WTC11 (cell line): ENCODE results near the gene MMP24. TPM values are rescaled to one million over a fixed set of nuclear protein-coding genes. Genes with fewer than 3 reads are reported as not detected.

Experiments
- ATAC-seq: fragments of 200-7000 bp; cut with Tn5 transposase; 2 replicates; pipeline ENCODE4 v1.10.0; 2021; ENCODE audit warnings: mild to moderate bottlenecking, moderate library complexity
- CTCF ChIA-PET: fragments of 300-600 bp; sonication (Branson Sonifier 250); formaldehyde crosslinking; loops from one replicate; lab custom pipeline; 2021; ENCODE audit warnings: antibody characterized with exemption; lab: Charles Lee
- POLR2A ChIA-PET: fragments of 350-600 bp; sonication (Branson Sonifier 250); formaldehyde crosslinking; loops from one replicate; lab custom pipeline; 2021; ENCODE audit warnings: antibody characterized with exemption; lab: Charles Lee
- DNase-seq: peaks from one replicate; pipeline ENCODE4 v3.0.0; 2021; ENCODE audit warnings: low spot score
- H3K27ac Mint-ChIP-seq: 2 replicates; pipeline ENCODE4 v1.8.0; 2021; ENCODE audit warnings: mixed read lengths
- H3K27me3 Mint-ChIP-seq: 2 replicates; pipeline ENCODE4 v1.8.0; 2021; ENCODE audit warnings: low read depth, mild to moderate bottlenecking, moderate library complexity, mixed read lengths
- H3K36me3 Mint-ChIP-seq: 2 replicates; pipeline ENCODE4 v1.8.0; 2021; ENCODE audit warnings: mixed read lengths
- H3K4me1 Mint-ChIP-seq: 2 replicates; pipeline ENCODE4 v1.8.0; 2022; ENCODE audit warnings: mixed read lengths
- H3K4me3 Mint-ChIP-seq: 2 replicates; pipeline ENCODE4 v1.8.0; 2021; ENCODE audit warnings: mild to moderate bottlenecking, moderate library complexity, mixed read lengths
- H3K9me3 Mint-ChIP-seq: 2 replicates; pipeline ENCODE4 v1.8.0; 2021; ENCODE audit warnings: mixed read lengths
- ATF1 ChIP-seq: sonication (generic); formaldehyde crosslinking; IDR thresholded peaks from 2 replicates; pipeline ENCODE4 v1.8.1; 2023; ENCODE audit warnings: mild to moderate bottlenecking, moderate library complexity, missing genetic modification reagents
- CTCF ChIP-seq: fragments of 200-600 bp; IDR thresholded peaks from 2 replicates; pipeline ENCODE4 v1.8.0; 2022; ENCODE audit warnings: antibody characterized with exemption
- ELF4 ChIP-seq: sonication (generic); formaldehyde crosslinking; IDR thresholded peaks from 2 replicates; pipeline ENCODE4 v1.8.1; 2022; ENCODE audit warnings: low read depth, mild to moderate bottlenecking, moderate library complexity, missing genetic modification reagents
- EMX1 ChIP-seq: fragments of 250-450 bp; sonication (Bioruptor Pico); IDR thresholded peaks from 2 replicates; pipeline ENCODE4 v1.8.0; 2021; ENCODE audit warnings: mild to moderate bottlenecking
- ETV6 ChIP-seq: sonication (generic); formaldehyde crosslinking; IDR thresholded peaks from 2 replicates; pipeline ENCODE4 v1.8.1; 2022; ENCODE audit warnings: mild to moderate bottlenecking, missing genetic modification reagents
- FOXP1 ChIP-seq: sonication (generic); formaldehyde crosslinking; IDR thresholded peaks from 2 replicates; pipeline ENCODE4 v1.8.0; 2022; ENCODE audit warnings: missing genetic modification reagents, mild to moderate bottlenecking, moderate library complexity, borderline replicate concordance
- FOXP4 ChIP-seq: sonication (generic); formaldehyde crosslinking; IDR thresholded peaks from 2 replicates; pipeline ENCODE4 v1.8.0; 2022; ENCODE audit warnings: mild to moderate bottlenecking, missing genetic modification reagents
- GABPB1 ChIP-seq: sonication (generic); formaldehyde crosslinking; IDR thresholded peaks from 2 replicates; pipeline ENCODE4 v1.8.1; 2023; ENCODE audit warnings: mild to moderate bottlenecking, missing genetic modification reagents
- GRHL2 ChIP-seq: fragments of 250-450 bp; sonication (Bioruptor Pico); IDR thresholded peaks from 2 replicates; pipeline ENCODE4 v1.8.0; 2022; ENCODE audit warnings: mild to moderate bottlenecking, moderate library complexity; ENCODE audit not compliant: insufficient replicate concordance, severe bottlenecking
- HMGA2 ChIP-seq: fragments of 250-450 bp; sonication (Bioruptor Pico); IDR thresholded peaks from 2 replicates; pipeline ENCODE4 v1.4.0; 2021; ENCODE audit warnings: mild to moderate bottlenecking, moderate library complexity
- JAZF1 ChIP-seq: fragments of 250-450 bp; sonication (Bioruptor Pico); IDR thresholded peaks from 2 replicates; pipeline ENCODE4 v1.9.0; 2021; ENCODE audit warnings: moderate library complexity, mild to moderate bottlenecking, inconsistent platforms
- NR1H2 ChIP-seq: sonication (generic); formaldehyde crosslinking; IDR thresholded peaks from 2 replicates; pipeline ENCODE4 v1.9.0; 2021; ENCODE audit warnings: mild to moderate bottlenecking, moderate library complexity, missing genetic modification reagents
- SP1 ChIP-seq: sonication (generic); formaldehyde crosslinking; conservative IDR thresholded peaks from 2 replicates; pipeline ENCODE4 v1.8.1; 2022; ENCODE audit warnings: missing genetic modification reagents
- ZBTB43 ChIP-seq: sonication (generic); formaldehyde crosslinking; IDR thresholded peaks from 2 replicates; pipeline ENCODE4 v1.8.1; 2023; ENCODE audit warnings: mild to moderate bottlenecking, missing genetic modification reagents
- ZMAT4 ChIP-seq: fragments of 250-450 bp; sonication (Bioruptor Pico); IDR thresholded peaks from 2 replicates; pipeline ENCODE4 v1.9.0; 2021; ENCODE audit warnings: mild to moderate bottlenecking
- ZNF263 ChIP-seq: sonication (generic); formaldehyde crosslinking; IDR thresholded peaks from 2 replicates; pipeline ENCODE4 v1.8.1; 2022; ENCODE audit warnings: low read depth, mild to moderate bottlenecking, moderate library complexity, missing genetic modification reagents
- ZNF425 ChIP-seq: fragments of 250-450 bp; sonication (Bioruptor Pico); conservative IDR thresholded peaks from 2 replicates; pipeline ENCODE4 v1.9.0; 2021; ENCODE audit warnings: mild to moderate bottlenecking
- ZNF512 ChIP-seq: sonication (generic); formaldehyde crosslinking; IDR thresholded peaks from 2 replicates; pipeline ENCODE4 v1.8.1; 2022; ENCODE audit warnings: missing genetic modification reagents, borderline replicate concordance
- total RNA-seq: library from RNA; stranded (reverse); gene quantifications from 3 replicates; pipeline ENCODE4 v1.2.3, GENCODE V29; 2021

MMP24 gene
- total RNA-seq, 1 experiment from 2014 or later, result 16.8 TPM

- H3K27me3 Mint-ChIP-seq, result no peaks in the 10 kb centered on the region
- no peak overlapping the region for H3K4me3 Mint-ChIP-seq
- TF ChIP-seq ZNF512 (CRISPR knock-in tag), result no peak
- no peak for TF ChIP-seq NR1H2 (CRISPR knock-in tag)
- no peak for TF ChIP-seq ATF1 (CRISPR knock-in tag)
- no peak for TF ChIP-seq ELF4 (CRISPR knock-in tag)
- TF ChIP-seq ETV6 (CRISPR knock-in tag), result no peak
- no peak for TF ChIP-seq ZBTB43 (CRISPR knock-in tag)
- no peak for TF ChIP-seq FOXP1 (CRISPR knock-in tag)
- no peak for TF ChIP-seq ZNF263 (CRISPR knock-in tag)
- TF ChIP-seq ZNF425 (CRISPR knock-in tag), result no peak
- no peak for TF ChIP-seq SP1
- TF ChIP-seq FOXP4 (CRISPR knock-in tag), result no peak
- TF ChIP-seq CTCF, result no peak
- TF ChIP-seq GABPB1, result no peak
- TF ChIP-seq HMGA2, result no peak
- no peak for TF ChIP-seq EMX1 (CRISPR knock-in tag)
- no peak for TF ChIP-seq GRHL2 (CRISPR knock-in tag)
- TF ChIP-seq ZMAT4 (CRISPR knock-in tag), result no peak
- TF ChIP-seq JAZF1, result no peak
- CTCF ChIA-PET, result interaction anchor here (0.9 to 3.5 kb wide), 5 partner anchors 10 to 223 kb away, joined by 3 to 38 read pairs (median 13); no protein-coding TSS in a partner anchor
- DNase-seq, result no peak
- no peak overlapping the region for H3K27ac Mint-ChIP-seq
- H3K4me1 Mint-ChIP-seq, result peaks cover 17% of the 10 kb centered on the region
- no peaks in the 10 kb centered on the region for H3K36me3 Mint-ChIP-seq
- no peaks in the 10 kb centered on the region for H3K9me3 Mint-ChIP-seq
- no peak for ATAC-seq
- POLR2A ChIA-PET, result no interaction called here
Observed at GRCh38 chr20:35319871-35320197, 93.3 kb downstream of the MMP24 start.
